Mucosa of gallbladder (tissue), 1 donor: ENCODE measurements around the gene FMNL2. TPM values are rescaled to one million over a fixed set of nuclear protein-coding genes. Genes with fewer than 3 reads are reported as not detected.

ENCODE experiments used
- DNase-seq: peaks from one replicate; pipeline ENCODE4 v3.0.0-alpha.2; 2020; ENCODE audit warnings: low spot score
- total RNA-seq: library from RNA; stranded (reverse); gene quantifications from one replicate; pipeline ENCODE4 v1.2.1, GENCODE V29; 2021
- donor health status: DM: no; HTN: no; CAD: no.

FMNL2 gene
- total RNA-seq, 1 donor from 2014 or later = 24.7 TPM

GRCh38 chr2:152493945-152494528, 159.1 kb downstream of the FMNL2 start:
- DNase-seq = no peak

- DNase-seq = no peak
Observed at GRCh38 chr2:152496371-152496770, 161.4 kb downstream of the FMNL2 start.

GRCh38 chr2:152497481-152498052, 162.6 kb downstream of the FMNL2 start:
- DNase-seq = peak; percentile 36

GRCh38 chr2:152499331-152499816, 164.4 kb downstream of the FMNL2 start:
- DNase-seq = no peak

GRCh38 chr2:152499896-152500735, 165.1 kb downstream of the FMNL2 start:
- DNase-seq = no peak

GRCh38 chr2:152500772-152501171, 165.8 kb downstream of the FMNL2 start:
- no peak for DNase-seq

GRCh38 chr2:152501666-152502065, 166.7 kb downstream of the FMNL2 start:
- no peak for DNase-seq

GRCh38 chr2:152504618-152505017, 169.6 kb downstream of the FMNL2 start:
- DNase-seq = no peak

GRCh38 chr2:152505495-152505906, 170.5 kb downstream of the FMNL2 start:
- DNase-seq = peak; percentile 39

GRCh38 chr2:152506843-152507242, 171.9 kb downstream of the FMNL2 start:
- no peak for DNase-seq

GRCh38 chr2:152507907-152508306, 172.9 kb downstream of the FMNL2 start:
- DNase-seq = no peak

- DNase-seq = no peak
Observed at GRCh38 chr2:152508446-152508845, 173.5 kb downstream of the FMNL2 start.

- DNase-seq = no peak
Observed at GRCh38 chr2:152509772-152510491, 175.0 kb downstream of the FMNL2 start.

GRCh38 chr2:152510621-152511020, 175.6 kb downstream of the FMNL2 start:
- DNase-seq = no peak

GRCh38 chr2:152511981-152512380, 177.0 kb downstream of the FMNL2 start:
- no peak for DNase-seq

- DNase-seq = no peak
Observed at GRCh38 chr2:152513029-152513428, 178.1 kb downstream of the FMNL2 start.

GRCh38 chr2:152513681-152514080, 178.7 kb downstream of the FMNL2 start:
- no peak for DNase-seq

GRCh38 chr2:152518034-152518433, 183.1 kb downstream of the FMNL2 start:
- no peak for DNase-seq

GRCh38 chr2:152518641-152519580, 183.9 kb downstream of the FMNL2 start:
- DNase-seq = no peak

- DNase-seq = no peak
Observed at GRCh38 chr2:152519581-152519952, 184.6 kb downstream of the FMNL2 start.

GRCh38 chr2:152520759-152521158, 185.8 kb downstream of the FMNL2 start:
- DNase-seq = no peak
